WERI-Rb-1 (cell line): ENCODE results near the gene NDFIP1.

ENCODE experiments used
- DNase-seq: peaks from one replicate; pipeline ENCODE4 v3.0.0-alpha.2; 2020
- H3K27ac ChIP-seq: fragments of 250-450 bp; sonication (Bioruptor Pico); 2 replicates; pipeline ENCODE4 v1.5.1; 2020; ENCODE audit warnings: mild to moderate bottlenecking, moderate library complexity
- H3K27me3 ChIP-seq: fragments of 250-450 bp; sonication (Bioruptor Pico); 2 replicates; pipeline ENCODE4 v1.5.1; 2021; ENCODE audit warnings: mild to moderate bottlenecking, low read depth, moderate library complexity; ENCODE audit not compliant: insufficient read depth, severe bottlenecking
- H3K36me3 ChIP-seq: fragments of 250-450 bp; sonication (Bioruptor Pico); 2 replicates; pipeline ENCODE4 v1.5.1; 2020; ENCODE audit warnings: mild to moderate bottlenecking, moderate library complexity
- H3K4me3 ChIP-seq: 2 replicates; pipeline ENCODE4 v1.5.1; 2011; ENCODE audit warnings: low read depth, mild to moderate bottlenecking, control low read depth, low read length
- H3K9me3 ChIP-seq: fragments of 250-450 bp; sonication (Bioruptor Pico); 2 replicates; pipeline ENCODE4 v1.5.1; 2021; ENCODE audit warnings: mild to moderate bottlenecking, moderate library complexity; ENCODE audit not compliant: severe bottlenecking
- CTCF ChIP-seq: IDR thresholded peaks from 2 replicates; pipeline ENCODE4 v1.5.1; 2011; ENCODE audit warnings: low read depth, mild to moderate bottlenecking, control low read depth, inconsistent platforms, low read length

Gene NDFIP1

GRCh38 chr5:142104491-142104890 lies 4.1 kb upstream of the NDFIP1 start:
- H3K4me3 ChIP-seq = no peak overlapping the region
- H3K36me3 ChIP-seq = peaks cover 4% of the 10 kb centered on the region

GRCh38 chr5:142106061-142106460 lies 2.5 kb upstream of the NDFIP1 start:
- Histone ChIP-seq H3K9me3 (peaks cover 2% of the 10 kb centered on the region), H3K27ac (no peak overlapping the region), H3K27me3 (no peaks in the 10 kb centered on the region), H3K36me3 (peaks cover 4% of the 10 kb centered on the region), H3K4me3 (no peak overlapping the region)
- TF ChIP-seq CTCF = no peak
- no peak for DNase-seq

More at GRCh38 chr5:142104491-142104890, 4.1 kb upstream of the NDFIP1 start:
- Histone ChIP-seq H3K9me3 (peaks cover 6% of the 10 kb centered on the region), H3K27me3 (no peaks in the 10 kb centered on the region), H3K27ac (no peak overlapping the region)
- no peak for TF ChIP-seq CTCF
- no peak for DNase-seq

GRCh38 chr5:142107036-142107735 lies 1.4 kb upstream of the NDFIP1 start:
- no peak for DNase-seq
- TF ChIP-seq CTCF = no peak
- peaks cover 2% of the 10 kb centered on the region for H3K9me3 ChIP-seq

GRCh38 chr5:142107736-142108431 lies 695 bp upstream of the NDFIP1 start:
- H3K9me3 ChIP-seq = peaks cover 2% of the 10 kb centered on the region
- peak overlapping the region; percentile 98 for H3K4me3 ChIP-seq
- DNase-seq = no peak
- peak overlapping the region; percentile 91 for H3K27ac ChIP-seq
- TF ChIP-seq CTCF = no peak
- H3K27me3 ChIP-seq = no peaks in the 10 kb centered on the region
- H3K36me3 ChIP-seq = peaks cover 7% of the 10 kb centered on the region

More at GRCh38 chr5:142107036-142107735, 1.4 kb upstream of the NDFIP1 start:
- H3K27me3 ChIP-seq = no peaks in the 10 kb centered on the region
- no peak overlapping the region; the same call in 1 of the 2 replicates for H3K27ac ChIP-seq
- no peak overlapping the region for H3K4me3 ChIP-seq
- peaks cover 7% of the 10 kb centered on the region for H3K36me3 ChIP-seq

GRCh38 chr5:142109331-142110045 lies 909 bp downstream of the NDFIP1 start:
- Histone ChIP-seq H3K27ac (peak overlapping the region; percentile 91), H3K36me3 (peaks cover 7% of the 10 kb centered on the region), H3K27me3 (no peaks in the 10 kb centered on the region), H3K9me3 (peaks cover under 1% of the 10 kb centered on the region), H3K4me3 (peak overlapping the region; percentile 98)
- no peak for TF ChIP-seq CTCF
- no peak for DNase-seq
